ENCODE data around the gene RUNX2.
"Not testable (repeated sequence)": the region's sequence is repeated elsewhere in the genome, so short reads cannot be mapped to it uniquely, and the experiment has no call there.

Gene RUNX2

GRCh38 chr6:45457141-45457540 lies 129.0 kb downstream of the RUNX2 start:
- no peak for DNase-seq (ENCODE audit: low spot score)

- DNase-seq (ENCODE audit: low spot score): no peak
Observed at GRCh38 chr6:45458672-45459071, 130.5 kb downstream of the RUNX2 start.

- DNase-seq (ENCODE audit: low spot score): no peak
Observed at GRCh38 chr6:45460166-45460565, 132.0 kb downstream of the RUNX2 start.

- DNase-seq (ENCODE audit: low spot score): no peak
Observed at GRCh38 chr6:45461486-45461885, 133.4 kb downstream of the RUNX2 start.

GRCh38 chr6:45462190-45463134 lies 134.3 kb downstream of the RUNX2 start:
- no peak for DNase-seq (ENCODE audit: low spot score)

- no peak for DNase-seq (ENCODE audit: low spot score)
Observed at GRCh38 chr6:45464685-45465084, 136.6 kb downstream of the RUNX2 start.

GRCh38 chr6:45466686-45467085 lies 138.6 kb downstream of the RUNX2 start:
- no peak for DNase-seq (ENCODE audit: low spot score)

- DNase-seq (ENCODE audit: low spot score): not testable (repeated sequence)
Observed at GRCh38 chr6:45467417-45467816, 139.3 kb downstream of the RUNX2 start.

- DNase-seq (ENCODE audit: low spot score): no peak
Observed at GRCh38 chr6:45467853-45468252, 139.7 kb downstream of the RUNX2 start.

GRCh38 chr6:45469663-45470062 lies 141.5 kb downstream of the RUNX2 start:
- DNase-seq (ENCODE audit: low spot score): no peak

GRCh38 chr6:45470131-45470738 lies 142.1 kb downstream of the RUNX2 start:
- DNase-seq (ENCODE audit: low spot score): no peak

GRCh38 chr6:45472382-45472781 lies 144.3 kb downstream of the RUNX2 start:
- DNase-seq (ENCODE audit: low spot score): peak; percentile 33

- DNase-seq (ENCODE audit: low spot score): no peak
Observed at GRCh38 chr6:45473121-45473993, 145.2 kb downstream of the RUNX2 start.

- no peak for DNase-seq (ENCODE audit: low spot score)
Observed at GRCh38 chr6:45474376-45474775, 146.2 kb downstream of the RUNX2 start.

- DNase-seq (ENCODE audit: low spot score): no peak
Observed at GRCh38 chr6:45476341-45476740, 148.2 kb downstream of the RUNX2 start.

- no peak for DNase-seq (ENCODE audit: low spot score)
Observed at GRCh38 chr6:45477278-45477677, 149.1 kb downstream of the RUNX2 start.

- no peak for DNase-seq (ENCODE audit: low spot score)
Observed at GRCh38 chr6:45477790-45478189, 149.7 kb downstream of the RUNX2 start.

- DNase-seq (ENCODE audit: low spot score): peak; percentile 16
Observed at GRCh38 chr6:45478240-45478639, 150.1 kb downstream of the RUNX2 start.

GRCh38 chr6:45479834-45480751 lies 152.0 kb downstream of the RUNX2 start:
- peak; percentile 19 for DNase-seq (ENCODE audit: low spot score)

- DNase-seq (ENCODE audit: low spot score): no peak
Observed at GRCh38 chr6:45480752-45481415, 152.8 kb downstream of the RUNX2 start.

GRCh38 chr6:45483021-45483420 lies 154.9 kb downstream of the RUNX2 start:
- DNase-seq (ENCODE audit: low spot score): peak; percentile 8
